ENCODE data around the gene OR2A7.
"Not testable (repeated sequence)": the region's sequence is repeated elsewhere in the genome, so short reads cannot be mapped to it uniquely, and the experiment has no call there.

OR2A7 gene

DNA sequence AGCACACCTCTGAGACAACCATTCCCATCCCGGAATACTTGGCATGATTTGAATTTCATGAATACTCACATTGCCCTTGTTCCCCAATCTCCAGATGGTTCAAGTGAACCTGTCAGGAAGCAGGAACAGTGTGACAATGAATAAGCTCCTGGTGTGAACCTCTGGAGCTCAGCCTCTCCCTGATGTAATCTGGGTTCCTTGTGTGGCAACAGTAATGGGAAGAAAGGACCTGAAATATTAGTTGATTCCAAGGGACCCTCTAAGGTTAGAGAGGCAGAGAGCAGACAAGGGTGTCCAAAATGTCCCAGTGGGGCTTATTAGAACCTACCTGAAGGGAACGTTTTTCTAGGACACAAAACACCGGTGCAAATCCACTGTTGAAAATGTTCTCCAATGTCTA, 8.5 kb downstream of the OR2A7 start:
- ATAC-seq, result no peak; the same call in 2 of the 3 replicates
- TF ChIP-seq ZNF565 (CRISPR knock-in tag; conservative IDR thresholded peaks at IDR 0.05; ENCODE audit: low read depth), result no peak
- TF ChIP-seq ZFP30 (CRISPR knock-in tag; IDR thresholded peaks at IDR 0.05), result no peak
- TF ChIP-seq ZNF70 (CRISPR knock-in tag; IDR thresholded peaks at IDR 0.05), result no peak
- TF ChIP-seq, protein P1, sequence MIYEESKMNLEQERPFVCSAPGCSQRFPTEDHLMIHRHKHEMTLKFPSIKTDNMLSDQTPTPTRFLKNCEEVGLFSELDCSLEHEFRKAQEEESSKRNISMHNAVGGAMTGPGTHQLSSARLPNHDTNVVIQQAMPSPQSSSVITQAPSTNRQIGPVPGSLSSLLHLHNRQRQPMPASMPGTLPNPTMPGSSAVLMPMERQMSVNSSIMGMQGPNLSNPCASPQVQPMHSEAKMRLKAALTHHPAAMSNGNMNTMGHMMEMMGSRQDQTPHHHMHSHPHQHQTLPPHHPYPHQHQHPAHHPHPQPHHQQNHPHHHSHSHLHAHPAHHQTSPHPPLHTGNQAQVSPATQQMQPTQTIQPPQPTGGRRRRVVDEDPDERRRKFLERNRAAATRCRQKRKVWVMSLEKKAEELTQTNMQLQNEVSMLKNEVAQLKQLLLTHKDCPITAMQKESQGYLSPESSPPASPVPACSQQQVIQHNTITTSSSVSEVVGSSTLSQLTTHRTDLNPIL (CRISPR knock-in tag; IDR thresholded peaks at IDR 0.05; ENCODE audit: low read depth), result no peak
- TF ChIP-seq, protein P2, sequence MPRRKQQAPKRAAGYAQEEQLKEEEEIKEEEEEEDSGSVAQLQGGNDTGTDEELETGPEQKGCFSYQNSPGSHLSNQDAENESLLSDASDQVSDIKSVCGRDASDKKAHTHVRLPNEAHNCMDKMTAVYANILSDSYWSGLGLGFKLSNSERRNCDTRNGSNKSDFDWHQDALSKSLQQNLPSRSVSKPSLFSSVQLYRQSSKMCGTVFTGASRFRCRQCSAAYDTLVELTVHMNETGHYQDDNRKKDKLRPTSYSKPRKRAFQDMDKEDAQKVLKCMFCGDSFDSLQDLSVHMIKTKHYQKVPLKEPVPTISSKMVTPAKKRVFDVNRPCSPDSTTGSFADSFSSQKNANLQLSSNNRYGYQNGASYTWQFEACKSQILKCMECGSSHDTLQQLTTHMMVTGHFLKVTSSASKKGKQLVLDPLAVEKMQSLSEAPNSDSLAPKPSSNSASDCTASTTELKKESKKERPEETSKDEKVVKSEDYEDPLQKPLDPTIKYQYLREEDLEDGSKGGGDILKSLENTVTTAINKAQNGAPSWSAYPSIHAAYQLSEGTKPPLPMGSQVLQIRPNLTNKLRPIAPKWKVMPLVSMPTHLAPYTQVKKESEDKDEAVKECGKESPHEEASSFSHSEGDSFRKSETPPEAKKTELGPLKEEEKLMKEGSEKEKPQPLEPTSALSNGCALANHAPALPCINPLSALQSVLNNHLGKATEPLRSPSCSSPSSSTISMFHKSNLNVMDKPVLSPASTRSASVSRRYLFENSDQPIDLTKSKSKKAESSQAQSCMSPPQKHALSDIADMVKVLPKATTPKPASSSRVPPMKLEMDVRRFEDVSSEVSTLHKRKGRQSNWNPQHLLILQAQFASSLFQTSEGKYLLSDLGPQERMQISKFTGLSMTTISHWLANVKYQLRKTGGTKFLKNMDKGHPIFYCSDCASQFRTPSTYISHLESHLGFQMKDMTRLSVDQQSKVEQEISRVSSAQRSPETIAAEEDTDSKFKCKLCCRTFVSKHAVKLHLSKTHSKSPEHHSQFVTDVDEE (CRISPR knock-in tag; IDR thresholded peaks at IDR 0.05), result no peak
- TF ChIP-seq TCF4 (CRISPR knock-in tag; IDR thresholded peaks at IDR 0.05; ENCODE audit: borderline replicate concordance), result no peak

DNA sequence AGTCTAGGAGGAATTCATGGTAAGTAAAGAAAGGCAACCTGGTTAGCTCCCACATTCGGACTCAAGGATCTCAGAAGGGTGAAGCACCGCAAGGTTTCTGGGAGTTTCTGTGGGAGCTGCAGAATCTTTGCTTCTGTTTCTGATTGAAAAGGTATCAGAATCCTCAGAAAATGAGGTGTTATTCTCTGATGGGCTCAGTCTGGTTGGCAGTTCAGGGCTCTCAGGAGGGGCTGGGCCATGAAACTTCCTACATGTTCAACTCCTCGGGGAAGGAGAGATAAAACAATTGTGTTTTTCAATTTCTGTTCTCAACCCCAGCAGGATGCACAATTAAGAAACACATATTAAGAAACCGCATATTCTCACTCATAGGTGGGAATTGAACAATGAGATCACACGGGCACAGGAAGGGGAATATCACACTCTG, 9.1 kb downstream of the OR2A7 start:
- ATAC-seq, result no peak
- no peak for TF ChIP-seq PPARA (CRISPR knock-in tag; IDR thresholded peaks at IDR 0.05; ENCODE audit: borderline replicate concordance)
- no peak for TF ChIP-seq ZNF70 (CRISPR knock-in tag; IDR thresholded peaks at IDR 0.05)
- TF ChIP-seq, protein P1 (CRISPR knock-in tag; IDR thresholded peaks at IDR 0.05; ENCODE audit: low read depth), result no peak
- no peak for TF ChIP-seq ZNF565 (CRISPR knock-in tag; conservative IDR thresholded peaks at IDR 0.05; ENCODE audit: low read depth)
- no peak for TF ChIP-seq TCF4 (CRISPR knock-in tag; IDR thresholded peaks at IDR 0.05; ENCODE audit: borderline replicate concordance)
- no peak for TF ChIP-seq TOX (CRISPR knock-in tag; IDR thresholded peaks at IDR 0.05; ENCODE audit: borderline replicate concordance)
- no peak for TF ChIP-seq SNAI2 (CRISPR knock-in tag; IDR thresholded peaks at IDR 0.05)
- TF ChIP-seq ZFP30 (CRISPR knock-in tag; IDR thresholded peaks at IDR 0.05), result no peak
- TF ChIP-seq ZC3H10 (CRISPR knock-in tag; IDR thresholded peaks at IDR 0.05), result no peak
- no peak for TF ChIP-seq RARB (CRISPR knock-in tag; IDR thresholded peaks at IDR 0.05)
- TF ChIP-seq, protein P3, sequence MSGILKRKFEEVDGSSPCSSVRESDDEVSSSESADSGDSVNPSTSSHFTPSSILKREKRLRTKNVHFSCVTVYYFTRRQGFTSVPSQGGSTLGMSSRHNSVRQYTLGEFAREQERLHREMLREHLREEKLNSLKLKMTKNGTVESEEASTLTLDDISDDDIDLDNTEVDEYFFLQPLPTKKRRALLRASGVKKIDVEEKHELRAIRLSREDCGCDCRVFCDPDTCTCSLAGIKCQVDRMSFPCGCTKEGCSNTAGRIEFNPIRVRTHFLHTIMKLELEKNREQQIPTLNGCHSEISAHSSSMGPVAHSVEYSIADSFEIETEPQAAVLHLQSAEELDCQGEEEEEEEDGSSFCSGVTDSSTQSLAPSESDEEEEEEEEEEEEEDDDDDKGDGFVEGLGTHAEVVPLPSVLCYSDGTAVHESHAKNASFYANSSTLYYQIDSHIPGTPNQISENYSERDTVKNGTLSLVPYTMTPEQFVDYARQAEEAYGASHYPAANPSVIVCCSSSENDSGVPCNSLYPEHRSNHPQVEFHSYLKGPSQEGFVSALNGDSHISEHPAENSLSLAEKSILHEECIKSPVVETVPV (CRISPR knock-in tag; IDR thresholded peaks at IDR 0.05), result no peak
- TF ChIP-seq ISL1 (CRISPR knock-in tag; IDR thresholded peaks at IDR 0.05), result no peak
- no peak for TF ChIP-seq ESRRG (CRISPR knock-in tag; IDR thresholded peaks at IDR 0.05)
- TF ChIP-seq, protein P2 (CRISPR knock-in tag; IDR thresholded peaks at IDR 0.05), result no peak
- TF ChIP-seq OSR1 (CRISPR knock-in tag; IDR thresholded peaks at IDR 0.05), result no peak
- TF ChIP-seq ZNF8 (CRISPR knock-in tag; IDR thresholded peaks at IDR 0.05), result no peak
- TF ChIP-seq, protein P4, sequence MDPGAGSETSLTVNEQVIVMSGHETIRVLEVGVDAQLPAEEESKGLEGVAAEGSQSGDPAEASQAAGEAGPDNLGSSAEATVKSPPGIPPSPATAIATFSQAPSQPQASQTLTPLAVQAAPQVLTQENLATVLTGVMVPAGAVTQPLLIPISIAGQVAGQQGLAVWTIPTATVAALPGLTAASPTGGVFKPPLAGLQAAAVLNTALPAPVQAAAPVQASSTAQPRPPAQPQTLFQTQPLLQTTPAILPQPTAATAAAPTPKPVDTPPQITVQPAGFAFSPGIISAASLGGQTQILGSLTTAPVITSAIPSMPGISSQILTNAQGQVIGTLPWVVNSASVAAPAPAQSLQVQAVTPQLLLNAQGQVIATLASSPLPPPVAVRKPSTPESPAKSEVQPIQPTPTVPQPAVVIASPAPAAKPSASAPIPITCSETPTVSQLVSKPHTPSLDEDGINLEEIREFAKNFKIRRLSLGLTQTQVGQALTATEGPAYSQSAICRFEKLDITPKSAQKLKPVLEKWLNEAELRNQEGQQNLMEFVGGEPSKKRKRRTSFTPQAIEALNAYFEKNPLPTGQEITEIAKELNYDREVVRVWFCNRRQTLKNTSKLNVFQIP (CRISPR knock-in tag; IDR thresholded peaks at IDR 0.05; ENCODE audit: borderline replicate concordance, low read depth), result no peak
- TF ChIP-seq, protein P5, sequence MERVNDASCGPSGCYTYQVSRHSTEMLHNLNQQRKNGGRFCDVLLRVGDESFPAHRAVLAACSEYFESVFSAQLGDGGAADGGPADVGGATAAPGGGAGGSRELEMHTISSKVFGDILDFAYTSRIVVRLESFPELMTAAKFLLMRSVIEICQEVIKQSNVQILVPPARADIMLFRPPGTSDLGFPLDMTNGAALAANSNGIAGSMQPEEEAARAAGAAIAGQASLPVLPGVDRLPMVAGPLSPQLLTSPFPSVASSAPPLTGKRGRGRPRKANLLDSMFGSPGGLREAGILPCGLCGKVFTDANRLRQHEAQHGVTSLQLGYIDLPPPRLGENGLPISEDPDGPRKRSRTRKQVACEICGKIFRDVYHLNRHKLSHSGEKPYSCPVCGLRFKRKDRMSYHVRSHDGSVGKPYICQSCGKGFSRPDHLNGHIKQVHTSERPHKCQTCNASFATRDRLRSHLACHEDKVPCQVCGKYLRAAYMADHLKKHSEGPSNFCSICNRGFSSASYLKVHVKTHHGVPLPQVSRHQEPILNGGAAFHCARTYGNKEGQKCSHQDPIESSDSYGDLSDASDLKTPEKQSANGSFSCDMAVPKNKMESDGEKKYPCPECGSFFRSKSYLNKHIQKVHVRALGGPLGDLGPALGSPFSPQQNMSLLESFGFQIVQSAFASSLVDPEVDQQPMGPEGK (CRISPR knock-in tag; IDR thresholded peaks at IDR 0.05; ENCODE audit: borderline replicate concordance), result no peak
- TF ChIP-seq CSDC2 (CRISPR knock-in tag; IDR thresholded peaks at IDR 0.05), result no peak

DNA sequence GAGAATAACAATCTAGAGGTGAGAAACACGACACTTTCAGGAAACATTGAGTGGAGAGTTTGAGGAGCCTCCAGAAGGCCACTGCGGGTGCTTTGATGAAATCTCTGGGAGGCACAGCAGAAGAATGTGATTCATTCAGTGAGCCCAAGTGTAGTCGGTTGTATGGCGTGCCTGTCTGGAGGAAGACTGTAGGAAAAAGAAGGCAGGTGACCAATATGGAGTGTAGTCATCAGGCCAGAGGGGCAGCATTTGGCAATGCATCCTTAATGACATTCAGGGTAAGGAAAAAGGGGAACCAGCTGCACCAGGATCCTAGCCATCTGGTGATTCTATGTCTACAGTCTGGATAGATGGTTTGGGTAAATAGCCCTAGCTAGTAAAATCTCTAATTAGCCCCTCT, 12.3 kb downstream of the OR2A7 start:
- ATAC-seq, result not testable (repeated sequence)

DNA sequence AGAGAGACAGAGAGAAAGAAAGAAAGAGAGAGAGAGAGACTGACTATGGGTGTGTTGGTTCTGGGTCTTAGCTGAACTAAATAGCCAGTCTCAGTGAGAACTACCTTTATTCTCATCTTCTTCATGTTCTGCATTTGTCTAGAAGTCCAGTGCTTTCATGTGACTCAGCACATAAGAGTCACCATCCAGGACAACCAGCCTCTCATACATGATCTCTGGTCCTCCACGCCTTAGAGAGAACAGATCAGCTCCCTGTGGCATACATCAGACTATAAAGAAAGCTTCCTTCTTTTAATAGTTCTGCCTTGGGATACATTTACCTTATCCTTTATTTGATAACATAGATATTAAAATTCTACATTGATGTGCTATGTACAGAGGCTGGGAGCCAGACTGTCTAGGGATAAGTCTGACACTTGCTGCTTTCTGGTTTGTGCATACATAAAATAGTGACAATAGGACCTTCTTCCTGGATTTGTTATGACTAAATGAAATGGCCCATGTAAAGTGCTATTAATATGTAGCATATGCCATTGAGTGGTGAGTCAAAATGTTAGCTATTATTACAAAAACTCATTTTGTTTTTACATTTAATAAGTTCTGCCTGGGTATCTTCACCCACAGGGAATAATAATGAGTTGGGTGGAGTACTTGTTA, 16.8 kb downstream of the OR2A7 start:
- ATAC-seq, result not testable (repeated sequence)

DNA sequence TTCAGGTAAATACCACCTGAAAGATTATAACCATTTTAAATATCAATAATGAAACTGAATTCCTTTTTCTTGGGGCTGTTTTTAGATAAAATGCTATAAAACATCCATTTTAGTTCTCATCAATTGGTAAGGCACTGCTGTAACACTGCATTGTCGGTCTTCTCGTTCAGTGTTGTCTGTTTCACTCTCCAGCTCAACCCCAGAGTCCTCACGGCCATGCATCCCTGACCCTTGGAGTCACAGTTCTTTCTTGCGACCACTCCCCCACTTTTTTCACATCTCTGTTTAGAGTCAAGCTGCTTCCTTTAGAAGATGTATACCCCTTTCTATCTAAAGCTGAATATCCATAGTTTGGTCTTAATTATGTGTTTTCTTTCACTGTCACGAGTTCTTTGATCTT, 17.6 kb downstream of the OR2A7 start:
- not testable (repeated sequence) for ATAC-seq

DNA sequence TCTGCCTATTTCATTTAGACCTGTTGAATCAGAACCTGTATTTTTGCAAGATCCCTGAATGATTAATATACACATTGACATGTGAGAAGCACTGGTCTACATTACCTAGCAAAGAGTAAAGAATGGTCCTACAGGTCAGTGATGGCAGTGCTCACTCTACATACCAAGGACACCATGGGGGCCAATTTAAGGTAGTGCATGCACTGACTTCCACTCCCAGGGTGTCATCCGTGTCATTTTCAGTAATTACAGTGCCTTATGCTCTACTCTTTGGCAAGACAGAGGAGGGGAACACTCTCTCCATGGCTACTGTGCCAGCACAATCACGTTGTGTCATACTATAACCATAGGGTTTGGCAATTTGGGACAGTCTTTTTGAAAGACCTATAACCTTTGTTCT, 19.2 kb downstream of the OR2A7 start:
- not testable (repeated sequence) for ATAC-seq
